ENCODE data around the gene CSMD2.

The CSMD2 gene

DNA sequence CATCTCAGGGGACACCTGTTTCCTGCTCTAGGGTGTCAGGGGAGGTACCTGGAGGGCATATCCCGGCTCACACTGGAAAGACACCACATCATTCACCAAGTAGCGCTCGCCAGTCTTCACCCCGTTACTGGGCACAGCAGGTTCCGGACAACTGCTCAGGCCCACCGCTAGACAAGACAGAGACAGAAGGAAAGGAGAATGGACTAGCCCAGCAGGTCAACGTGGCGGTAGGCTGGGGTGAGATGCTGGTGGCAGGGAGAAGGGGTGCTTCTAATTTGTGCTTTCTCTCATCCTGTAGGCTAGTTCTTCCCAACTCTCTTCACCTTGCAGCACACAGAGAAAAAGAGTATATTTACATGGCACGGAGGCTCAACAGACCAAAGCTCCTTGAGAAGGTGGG, 547.6 kb downstream of the CSMD2 start:
- no peaks in the 10 kb centered on the region for H3K4me1 ChIP-seq (ENCODE audit: insufficient read depth, low read length)
- H3K4me3 ChIP-seq (ENCODE audit: low read length), result no peak overlapping the region
- H3K27me3 ChIP-seq (ENCODE audit: insufficient read depth, low read length), result peaks cover 6% of the 10 kb centered on the region
- no peak overlapping the region for H2AFZ ChIP-seq (ENCODE audit: low read depth, low read length)
- H3K36me3 ChIP-seq (ENCODE audit: insufficient read depth, low read length), result no peaks in the 10 kb centered on the region
- no peaks in the 10 kb centered on the region for H3K9me3 ChIP-seq (ENCODE audit: low read length)

GRCh38 chr1:33616780-33617179, 548.2 kb downstream of the CSMD2 start:
- Histone ChIP-seq H3K36me3 (ENCODE audit: insufficient read depth, low read length) (no peaks in the 10 kb centered on the region), H2AFZ (ENCODE audit: low read depth, low read length) (no peak overlapping the region), H3K4me1 (ENCODE audit: insufficient read depth, low read length) (no peaks in the 10 kb centered on the region), H3K27me3 (ENCODE audit: insufficient read depth, low read length) (peaks cover 6% of the 10 kb centered on the region), H3K4me3 (ENCODE audit: low read length) (no peak overlapping the region), H3K9me3 (ENCODE audit: low read length) (no peaks in the 10 kb centered on the region)

GRCh38 chr1:33615546-33615945, 549.5 kb downstream of the CSMD2 start:
- Histone ChIP-seq H3K4me1 (ENCODE audit: insufficient read depth, low read length) (no peaks in the 10 kb centered on the region), H3K9me3 (ENCODE audit: low read length) (no peaks in the 10 kb centered on the region), H3K4me3 (ENCODE audit: low read length) (no peak overlapping the region), H3K27me3 (ENCODE audit: insufficient read depth, low read length) (peaks cover 6% of the 10 kb centered on the region), H3K36me3 (ENCODE audit: insufficient read depth, low read length) (no peaks in the 10 kb centered on the region), H2AFZ (ENCODE audit: low read depth, low read length) (no peak overlapping the region)

DNA sequence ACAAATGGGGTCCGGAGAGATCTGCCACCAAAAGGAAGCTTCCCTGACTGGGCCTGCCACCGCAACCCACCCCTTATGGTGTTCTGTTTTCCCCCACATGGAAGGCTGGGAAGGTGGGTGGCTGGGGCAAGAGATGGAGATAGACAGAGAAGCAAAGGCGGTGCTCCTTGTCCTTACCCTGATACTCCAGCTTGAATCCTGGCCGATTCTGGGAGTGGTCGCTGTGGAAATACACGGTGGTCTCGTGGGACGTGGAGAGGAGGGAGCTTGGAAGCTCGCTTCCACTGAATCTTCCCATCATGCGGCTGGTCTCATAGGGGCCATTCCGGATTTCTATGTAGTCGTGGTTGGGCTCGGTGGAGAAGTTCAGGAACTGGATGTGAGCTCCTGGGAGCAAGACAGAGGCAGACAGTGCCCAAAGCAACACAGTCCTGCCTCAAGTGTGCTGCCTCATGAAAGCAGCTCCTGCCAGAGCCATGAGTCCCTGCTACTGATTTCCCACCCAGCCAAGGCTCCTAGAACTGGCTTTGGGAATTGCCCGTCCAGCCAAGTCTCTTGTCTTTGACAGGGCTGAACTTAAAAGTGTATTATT, 554.1 kb downstream of the CSMD2 start:
- no peak overlapping the region for H2AFZ ChIP-seq (ENCODE audit: low read depth, low read length)
- no peaks in the 10 kb centered on the region for H3K9me3 ChIP-seq (ENCODE audit: low read length)
- H3K36me3 ChIP-seq (ENCODE audit: insufficient read depth, low read length), result no peaks in the 10 kb centered on the region
- no peak overlapping the region for H3K4me3 ChIP-seq (ENCODE audit: low read length)
- H3K27me3 ChIP-seq (ENCODE audit: insufficient read depth, low read length), result peaks cover 25% of the 10 kb centered on the region
- no peaks in the 10 kb centered on the region for H3K4me1 ChIP-seq (ENCODE audit: insufficient read depth, low read length)

DNA sequence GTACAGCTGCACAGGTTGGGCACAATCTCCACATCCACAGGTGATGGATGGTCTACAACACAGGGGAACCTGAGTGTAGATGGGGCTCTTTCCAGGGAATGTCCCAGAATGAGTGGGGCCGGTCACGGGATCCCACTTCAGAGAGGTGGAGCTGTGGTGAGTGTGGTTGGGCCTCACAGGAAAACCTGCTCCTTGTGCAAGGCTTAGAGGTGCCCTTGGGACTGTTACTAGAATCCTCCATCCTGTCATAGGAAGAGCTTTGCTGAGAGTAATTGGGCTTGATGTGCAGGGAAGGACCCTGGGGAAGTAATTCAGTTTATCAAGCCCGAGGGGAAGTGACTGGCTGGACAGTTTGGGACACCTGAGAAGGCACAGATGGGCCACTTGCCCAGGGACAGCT, 554.6 kb downstream of the CSMD2 start:
- no peaks in the 10 kb centered on the region for H3K4me1 ChIP-seq (ENCODE audit: insufficient read depth, low read length)
- H2AFZ ChIP-seq (ENCODE audit: low read depth, low read length), result no peak overlapping the region
- H3K4me3 ChIP-seq (ENCODE audit: low read length), result no peak overlapping the region
- H3K27me3 ChIP-seq (ENCODE audit: insufficient read depth, low read length), result peaks cover 25% of the 10 kb centered on the region
- H3K9me3 ChIP-seq (ENCODE audit: low read length), result no peaks in the 10 kb centered on the region
- no peaks in the 10 kb centered on the region for H3K36me3 ChIP-seq (ENCODE audit: insufficient read depth, low read length)

DNA sequence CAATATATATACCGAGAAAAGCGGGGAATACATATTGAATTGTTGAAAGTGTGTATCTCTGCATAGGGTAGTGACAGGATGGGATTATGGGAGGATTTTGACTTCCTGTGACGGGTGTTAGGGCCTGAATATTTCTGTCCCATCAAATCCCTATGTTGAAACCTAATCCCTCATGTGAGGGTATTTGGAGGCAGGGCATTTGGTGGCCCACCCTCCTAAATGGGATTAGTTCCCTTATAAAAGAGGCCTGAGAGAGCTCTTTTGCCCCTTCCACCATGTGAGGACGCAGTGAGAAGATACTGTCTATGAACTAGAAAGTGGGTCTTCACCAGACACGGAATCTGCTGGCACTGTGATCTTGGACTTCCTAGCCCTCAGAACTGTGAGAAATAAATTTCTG, 555.3 kb downstream of the CSMD2 start:
- Histone ChIP-seq H3K27me3 (ENCODE audit: insufficient read depth, low read length) (peaks cover 25% of the 10 kb centered on the region), H3K36me3 (ENCODE audit: insufficient read depth, low read length) (no peaks in the 10 kb centered on the region), H2AFZ (ENCODE audit: low read depth, low read length) (no peak overlapping the region), H3K9me3 (ENCODE audit: low read length) (no peaks in the 10 kb centered on the region), H3K4me3 (ENCODE audit: low read length) (no peak overlapping the region), H3K4me1 (ENCODE audit: insufficient read depth, low read length) (no peaks in the 10 kb centered on the region)

- peaks cover 30% of the 10 kb centered on the region for H3K27me3 ChIP-seq (ENCODE audit: insufficient read depth, low read length)
- H3K4me3 ChIP-seq (ENCODE audit: low read length), result no peak overlapping the region
- no peaks in the 10 kb centered on the region for H3K36me3 ChIP-seq (ENCODE audit: insufficient read depth, low read length)
- H3K9me3 ChIP-seq (ENCODE audit: low read length), result no peaks in the 10 kb centered on the region
- H3K4me1 ChIP-seq (ENCODE audit: insufficient read depth, low read length), result no peaks in the 10 kb centered on the region
- H2AFZ ChIP-seq (ENCODE audit: low read depth, low read length), result no peak overlapping the region
Measured at GRCh38 chr1:33608825-33609400, 556.1 kb downstream of the CSMD2 start.

DNA sequence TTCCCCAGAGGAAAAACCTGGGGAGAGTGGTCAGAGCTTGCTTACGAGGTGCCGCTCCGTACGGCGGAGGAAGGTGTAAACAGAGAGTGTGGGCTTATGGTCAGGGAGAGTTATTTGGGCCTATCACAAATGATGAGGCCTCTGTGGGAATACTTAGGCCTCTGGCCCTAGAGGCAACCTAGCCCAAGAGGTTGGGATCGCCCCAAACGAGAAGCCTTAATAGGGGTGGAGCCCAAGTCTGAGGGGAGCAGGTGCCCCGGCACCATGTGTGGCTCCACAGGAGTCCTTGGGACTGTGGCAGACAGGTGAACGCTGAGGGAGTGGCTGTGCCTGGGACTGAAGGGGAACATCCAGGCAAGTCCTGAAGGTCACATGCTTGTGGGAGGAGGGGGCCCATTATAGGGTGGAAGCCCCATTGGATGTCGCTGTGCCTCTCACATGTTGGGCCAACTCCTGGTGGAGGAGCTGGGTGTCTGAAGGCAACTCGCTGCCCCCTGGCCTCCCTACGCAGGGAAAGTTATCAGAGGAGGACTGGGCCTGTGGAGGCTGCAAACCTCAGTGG, 557.5 kb downstream of the CSMD2 start:
- no peak overlapping the region for H3K4me3 ChIP-seq (ENCODE audit: low read length)
- H3K4me1 ChIP-seq (ENCODE audit: insufficient read depth, low read length), result no peaks in the 10 kb centered on the region
- no peaks in the 10 kb centered on the region for H3K9me3 ChIP-seq (ENCODE audit: low read length)
- peaks cover 32% of the 10 kb centered on the region for H3K27me3 ChIP-seq (ENCODE audit: insufficient read depth, low read length)
- H3K36me3 ChIP-seq (ENCODE audit: insufficient read depth, low read length), result no peaks in the 10 kb centered on the region
- H2AFZ ChIP-seq (ENCODE audit: low read depth, low read length), result no peak overlapping the region

DNA sequence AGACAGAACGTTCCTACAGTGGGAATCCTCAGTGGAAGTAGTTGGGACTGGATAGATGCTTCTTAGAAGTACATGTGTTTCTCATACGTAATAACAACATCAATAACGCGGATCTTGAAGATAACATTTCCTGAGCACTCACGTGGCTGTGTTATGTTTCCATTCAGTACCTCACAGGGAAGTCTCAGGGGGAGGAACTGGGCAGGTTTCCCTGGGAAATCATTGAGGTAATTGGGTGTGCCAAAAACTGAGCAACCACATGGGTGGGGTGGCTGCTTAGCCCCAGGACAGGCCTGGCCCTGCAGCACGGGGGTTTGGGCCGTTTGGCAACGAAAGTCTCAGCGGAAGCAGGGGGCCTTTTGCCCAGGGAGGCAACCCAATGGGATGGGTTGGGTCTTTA, 558.8 kb downstream of the CSMD2 start:
- Histone ChIP-seq H3K36me3 (ENCODE audit: insufficient read depth, low read length) (no peaks in the 10 kb centered on the region), H3K4me3 (ENCODE audit: low read length) (no peak overlapping the region), H2AFZ (ENCODE audit: low read depth, low read length) (no peak overlapping the region), H3K9me3 (ENCODE audit: low read length) (no peaks in the 10 kb centered on the region), H3K4me1 (ENCODE audit: insufficient read depth, low read length) (no peaks in the 10 kb centered on the region), H3K27me3 (ENCODE audit: insufficient read depth, low read length) (peaks cover 32% of the 10 kb centered on the region)

DNA sequence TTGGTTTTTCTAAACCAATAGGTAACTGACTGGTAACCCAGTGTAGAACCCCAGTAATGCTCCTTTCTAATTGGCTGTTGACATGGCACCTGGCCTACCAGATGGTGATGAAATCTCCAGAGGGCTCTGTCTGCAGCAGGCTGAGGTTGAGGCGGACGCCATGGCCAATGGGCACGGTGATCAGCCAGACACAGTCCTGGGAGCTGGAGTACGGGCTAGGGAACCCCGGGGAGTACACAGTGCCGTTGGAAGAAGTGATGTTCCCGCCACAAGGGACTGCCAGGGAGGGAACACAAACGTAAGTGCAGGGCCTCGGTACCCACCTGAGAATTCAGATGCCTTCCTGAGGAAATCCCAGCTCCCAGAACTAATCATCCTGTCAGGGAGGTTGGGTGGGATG, 562.8 kb downstream of the CSMD2 start:
- H3K9me3 ChIP-seq (ENCODE audit: low read length), result no peaks in the 10 kb centered on the region
- no peaks in the 10 kb centered on the region for H3K4me1 ChIP-seq (ENCODE audit: insufficient read depth, low read length)
- peaks cover 16% of the 10 kb centered on the region for H3K27me3 ChIP-seq (ENCODE audit: insufficient read depth, low read length)
- H3K36me3 ChIP-seq (ENCODE audit: insufficient read depth, low read length), result no peaks in the 10 kb centered on the region
- no peak overlapping the region for H2AFZ ChIP-seq (ENCODE audit: low read depth, low read length)
- no peak overlapping the region for H3K4me3 ChIP-seq (ENCODE audit: low read length)

DNA sequence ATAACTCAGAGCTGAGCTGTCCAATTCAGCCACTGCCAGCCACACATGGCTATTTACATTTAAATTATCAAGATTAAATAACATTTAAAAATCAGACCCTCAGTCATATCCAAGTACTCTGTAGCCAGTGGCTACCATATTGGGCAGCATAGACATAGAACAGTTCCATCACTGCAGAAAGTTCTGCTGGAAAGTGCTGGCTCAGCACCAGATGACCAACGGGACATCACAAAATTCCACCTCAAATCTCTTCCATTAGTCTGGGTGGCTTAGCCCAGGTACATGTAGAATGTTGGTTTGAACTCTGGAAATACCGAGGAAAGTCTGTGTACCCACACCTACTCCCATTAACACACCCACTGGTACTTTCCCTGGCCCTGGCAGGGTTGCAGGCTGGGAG, 563.3 kb downstream of the CSMD2 start:
- Histone ChIP-seq H3K4me1 (ENCODE audit: insufficient read depth, low read length) (no peaks in the 10 kb centered on the region), H3K36me3 (ENCODE audit: insufficient read depth, low read length) (no peaks in the 10 kb centered on the region), H3K4me3 (ENCODE audit: low read length) (no peak overlapping the region), H2AFZ (ENCODE audit: low read depth, low read length) (no peak overlapping the region), H3K27me3 (ENCODE audit: insufficient read depth, low read length) (peaks cover 15% of the 10 kb centered on the region), H3K9me3 (ENCODE audit: low read length) (no peaks in the 10 kb centered on the region)

DNA sequence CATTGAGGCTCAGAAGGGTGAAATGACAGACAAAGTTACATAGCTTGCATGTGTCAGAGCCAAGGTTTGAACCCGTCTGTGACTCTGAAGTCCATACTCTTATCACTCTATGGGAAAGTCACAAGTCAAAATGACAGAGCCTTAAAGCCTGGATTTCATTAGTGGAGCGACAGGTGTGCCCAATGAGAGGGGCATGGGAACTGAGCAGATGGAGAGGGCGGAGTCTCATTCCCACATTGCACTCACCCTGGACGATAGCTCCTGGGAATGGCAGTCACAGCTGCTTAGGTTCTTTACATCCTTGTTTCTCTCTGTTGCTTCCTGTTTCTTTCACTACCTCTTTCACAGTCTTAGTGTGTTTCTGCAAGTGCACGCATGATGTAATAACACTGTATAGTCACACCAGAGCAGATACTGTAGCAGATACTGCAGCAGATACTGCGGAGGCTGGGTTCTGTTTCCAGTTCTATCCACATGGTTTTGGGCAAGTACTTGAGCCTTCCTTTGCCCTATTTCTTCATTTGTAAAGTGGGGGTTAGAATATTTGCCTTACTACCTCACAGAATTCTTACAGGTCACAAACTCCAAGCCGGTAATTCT, 565.4 kb downstream of the CSMD2 start:
- Histone ChIP-seq H3K27me3 (ENCODE audit: insufficient read depth, low read length) (peaks cover 9% of the 10 kb centered on the region), H3K9me3 (ENCODE audit: low read length) (no peaks in the 10 kb centered on the region), H3K36me3 (ENCODE audit: insufficient read depth, low read length) (no peaks in the 10 kb centered on the region), H3K4me1 (ENCODE audit: insufficient read depth, low read length) (no peaks in the 10 kb centered on the region), H2AFZ (ENCODE audit: low read depth, low read length) (no peak overlapping the region), H3K4me3 (ENCODE audit: low read length) (no peak overlapping the region)

DNA sequence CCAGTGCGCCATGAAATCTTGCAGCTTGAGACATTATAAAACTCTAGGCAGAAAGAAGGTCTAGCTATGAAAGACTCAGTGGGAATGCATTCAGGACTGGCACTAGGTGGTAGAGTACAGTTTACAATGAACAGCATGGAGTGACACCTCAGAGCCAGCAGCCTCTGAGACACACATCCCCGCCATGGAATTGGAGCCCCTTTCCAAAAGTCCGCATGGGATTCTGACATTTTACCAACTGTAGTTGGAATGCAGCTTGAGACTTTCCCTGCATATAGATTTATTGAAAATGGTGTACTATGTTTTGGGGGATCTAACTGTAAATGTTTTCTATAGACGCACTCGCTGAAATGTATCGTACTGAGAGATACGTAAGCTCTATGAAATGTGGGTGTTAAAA, 576.3 kb downstream of the CSMD2 start:
- Histone ChIP-seq H3K36me3 (ENCODE audit: insufficient read depth, low read length) (no peaks in the 10 kb centered on the region), H3K4me3 (ENCODE audit: low read length) (no peak overlapping the region), H3K9me3 (ENCODE audit: low read length) (no peaks in the 10 kb centered on the region), H2AFZ (ENCODE audit: low read depth, low read length) (no peak overlapping the region), H3K27me3 (ENCODE audit: insufficient read depth, low read length) (peaks cover 7% of the 10 kb centered on the region), H3K4me1 (ENCODE audit: insufficient read depth, low read length) (no peaks in the 10 kb centered on the region)
